Measurements from ENCODE around the gene RPS6KA4.
A peak's percentile ranks its signal among the peaks of the same experiment; 100 is the strongest.
"Not testable (repeated sequence)": the region's sequence is repeated elsewhere in the genome, so short reads cannot be mapped to it uniquely, and the experiment has no call there.

RPS6KA4 gene

DNA sequence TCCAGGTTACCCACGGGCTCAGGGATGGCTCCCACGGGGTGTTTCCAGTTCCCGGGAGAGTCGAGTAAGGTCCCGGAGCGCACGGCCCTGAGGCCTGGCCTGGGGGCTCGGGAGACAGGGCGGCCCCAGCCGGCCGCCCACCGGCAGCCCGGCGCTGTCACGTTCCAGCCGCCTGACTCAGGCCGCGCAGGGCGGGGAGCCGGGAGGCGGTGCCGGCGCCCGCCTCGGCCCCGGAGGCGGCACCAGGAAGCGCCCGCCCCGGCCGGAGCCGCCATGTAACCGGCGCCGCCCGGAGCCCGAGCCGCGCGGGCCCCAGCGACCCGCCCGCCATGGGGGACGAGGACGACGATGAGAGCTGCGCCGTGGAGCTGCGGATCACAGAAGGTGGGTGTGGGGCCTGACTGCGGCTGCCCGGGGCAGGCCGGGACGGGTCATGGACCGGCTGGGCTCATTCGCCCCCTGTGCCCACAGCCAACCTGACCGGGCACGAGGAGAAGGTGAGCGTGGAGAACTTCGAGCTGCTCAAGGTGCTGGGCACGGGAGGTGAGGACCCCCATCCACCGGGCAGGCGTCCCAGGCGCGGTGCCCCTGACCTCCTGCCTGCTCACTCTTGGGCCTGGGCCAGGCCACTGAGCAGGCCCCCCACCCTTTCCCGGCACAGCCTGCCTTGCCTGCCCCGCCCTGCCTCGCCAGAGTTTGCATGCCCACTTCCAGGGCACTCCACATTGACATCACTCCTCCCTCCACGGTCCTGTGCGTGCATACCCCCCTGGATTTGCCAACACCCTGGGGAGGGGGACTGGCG lies at the start of gene RPS6KA4:
RPS6KA4 (plus strand) TSS at position 256 of the 805 bp plus-strand sequence; CDS start at position 330, 74 bp downstream.
- peak in 1 of 2 experiments; percentile 36 for DNase-seq (ENCODE audit: low read depth in 2 of 2)

- DNase-seq (ENCODE audit: low read depth in 2 of 2): no peak
Measured at GRCh38 chr11:64312947-64313346, 46.0 kb upstream of the RPS6KA4 start.

GRCh38 chr11:64313491-64314145 lies 45.3 kb upstream of the RPS6KA4 start:
- no peak for DNase-seq (ENCODE audit: low read depth in 2 of 2)

GRCh38 chr11:64314146-64314804 lies 44.7 kb upstream of the RPS6KA4 start:
- no peak for DNase-seq (ENCODE audit: low read depth in 2 of 2)

DNA sequence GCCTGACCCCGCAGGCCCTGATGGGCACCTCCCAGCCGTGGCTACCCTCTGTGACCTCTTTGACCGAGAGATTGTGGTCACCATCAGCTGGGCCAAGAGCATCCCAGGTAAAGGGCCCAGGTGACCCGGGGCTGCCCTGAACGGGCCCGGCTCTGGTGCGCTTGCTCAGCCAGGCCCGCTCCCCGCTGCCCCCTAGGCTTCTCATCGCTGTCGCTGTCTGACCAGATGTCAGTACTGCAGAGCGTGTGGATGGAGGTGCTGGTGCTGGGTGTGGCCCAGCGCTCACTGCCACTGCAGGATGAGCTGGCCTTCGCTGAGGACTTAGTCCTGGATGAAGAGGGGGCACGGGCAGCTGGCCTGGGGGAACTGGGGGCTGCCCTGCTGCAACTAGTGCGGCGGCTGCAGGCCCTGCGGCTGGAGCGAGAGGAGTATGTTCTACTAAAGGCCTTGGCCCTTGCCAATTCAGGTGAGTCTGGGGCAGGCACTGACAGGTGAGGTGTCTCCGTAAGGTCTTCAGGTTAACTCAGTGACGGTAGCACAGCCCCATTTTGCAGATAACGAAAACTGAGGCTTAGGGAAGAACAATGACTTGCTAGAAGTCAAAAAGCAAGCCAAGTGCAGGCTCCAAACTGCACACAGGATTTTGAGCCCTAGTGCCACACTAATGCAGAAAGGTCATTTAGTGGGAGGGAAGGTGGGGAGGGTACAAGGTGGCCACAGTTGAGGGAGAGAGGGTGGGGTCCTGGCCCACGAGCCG lies 44.0 kb upstream of the RPS6KA4 start:
- DNase-seq (ENCODE audit: low read depth in 2 of 2): no peak

DNA sequence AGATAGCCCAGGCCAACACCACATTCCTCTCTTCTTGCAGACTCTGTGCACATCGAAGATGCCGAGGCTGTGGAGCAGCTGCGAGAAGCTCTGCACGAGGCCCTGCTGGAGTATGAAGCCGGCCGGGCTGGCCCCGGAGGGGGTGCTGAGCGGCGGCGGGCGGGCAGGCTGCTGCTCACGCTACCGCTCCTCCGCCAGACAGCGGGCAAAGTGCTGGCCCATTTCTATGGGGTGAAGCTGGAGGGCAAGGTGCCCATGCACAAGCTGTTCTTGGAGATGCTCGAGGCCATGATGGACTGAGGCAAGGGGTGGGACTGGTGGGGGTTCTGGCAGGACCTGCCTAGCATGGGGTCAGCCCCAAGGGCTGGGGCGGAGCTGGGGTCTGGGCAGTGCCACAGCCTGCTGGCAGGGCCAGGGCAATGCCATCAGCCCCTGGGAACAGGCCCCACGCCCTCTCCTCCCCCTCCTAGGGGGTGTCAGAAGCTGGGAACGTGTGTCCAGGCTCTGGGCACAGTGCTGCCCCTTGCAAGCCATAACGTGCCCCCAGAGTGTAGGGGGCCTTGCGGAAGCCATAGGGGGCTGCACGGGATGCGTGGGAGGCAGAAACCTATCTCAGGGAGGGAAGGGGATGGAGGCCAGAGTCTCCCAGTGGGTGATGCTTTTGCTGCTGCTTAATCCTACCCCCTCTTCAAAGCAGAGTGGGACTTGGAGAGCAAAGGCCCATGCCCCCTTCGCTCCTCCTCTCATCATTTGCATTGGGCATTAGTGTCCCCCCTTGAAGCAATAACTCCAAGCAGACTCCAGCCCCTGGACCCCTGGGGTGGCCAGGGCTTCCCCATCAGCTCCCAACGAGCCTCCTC lies 43.1 kb upstream of the RPS6KA4 start:
- not testable (repeated sequence) for DNase-seq (ENCODE audit: low read depth in 2 of 2)

DNA sequence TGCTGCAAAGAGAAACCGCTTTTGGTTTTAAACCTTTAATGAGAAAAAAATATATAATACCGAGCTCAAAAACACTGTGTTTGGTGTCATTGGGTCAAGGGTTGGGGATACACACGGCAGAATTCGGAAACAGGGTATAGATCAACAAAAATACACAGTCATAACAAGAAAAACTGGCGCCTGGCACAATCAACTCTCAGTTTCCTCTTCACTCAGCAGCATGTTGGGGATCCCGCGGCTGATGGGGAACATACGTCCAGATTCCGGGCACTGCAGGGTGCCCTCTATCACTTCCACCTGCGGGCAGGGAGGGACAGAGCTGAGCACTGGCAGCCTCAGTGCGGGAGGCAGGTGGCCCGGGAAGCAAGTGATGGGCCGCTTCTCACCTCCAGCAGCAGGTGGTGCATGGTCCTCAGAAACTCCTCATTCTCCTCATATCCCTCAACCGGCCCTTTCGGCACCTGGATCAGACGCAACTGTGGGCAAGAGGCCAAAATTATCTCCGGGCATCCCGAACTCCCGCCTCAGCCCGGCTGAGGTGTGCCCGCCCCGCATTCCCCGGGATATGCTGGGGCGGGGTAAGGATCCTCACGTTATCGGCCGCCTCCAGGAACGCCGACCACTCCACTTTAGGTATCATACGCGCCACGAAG lies 42.2 kb upstream of the RPS6KA4 start:
- no peak for DNase-seq (ENCODE audit: low read depth in 2 of 2)

DNA sequence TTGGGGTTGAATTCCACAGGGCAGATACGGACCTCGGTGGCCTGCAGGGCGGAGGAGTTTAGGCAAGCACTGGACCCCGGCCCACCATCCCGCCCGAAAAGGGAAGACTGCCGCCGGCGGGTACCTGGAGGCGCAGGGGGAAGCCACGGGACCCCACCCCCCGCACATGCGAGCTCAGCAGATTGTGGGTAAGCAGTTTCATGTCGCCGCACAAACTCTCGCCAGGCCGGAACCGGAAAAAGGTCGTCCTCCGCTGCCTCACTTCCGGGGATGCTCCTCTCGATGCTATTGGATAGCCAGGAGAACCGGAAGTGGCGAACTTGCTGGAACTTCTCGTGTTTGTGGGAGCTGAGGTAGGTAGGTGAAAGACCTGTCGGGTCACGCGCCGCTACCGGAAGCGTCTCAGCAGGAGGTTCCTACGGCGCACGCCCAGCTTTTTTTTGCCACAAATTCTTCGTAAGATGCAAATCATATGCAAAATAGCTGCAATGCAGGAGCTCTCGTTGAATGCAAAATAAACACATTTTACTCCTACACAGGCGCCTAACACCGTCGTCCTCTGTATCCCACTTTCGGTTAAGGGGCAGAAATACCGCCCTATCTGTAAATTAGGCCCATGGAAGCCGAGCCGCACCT lies 41.5 kb upstream of the RPS6KA4 start, which contains the start of gene TRMT112:
TRMT112 (minus strand) TSS at position 235 of the 636 bp plus-strand sequence; CDS start at position 202, 33 bp downstream.
- DNase-seq (ENCODE audit: low read depth in 2 of 2): peak; percentile 87 to 88

GRCh38 chr11:64317961-64318765 lies 40.8 kb upstream of the RPS6KA4 start, which contains the start of gene PRDX5:
Gene PRDX5 (plus strand): TSS chr11:64318121. CDS start chr11:64318216, 95 bp downstream.
- DNase-seq (ENCODE audit: low read depth in 2 of 2): peak; percentile 86 to 87

DNA sequence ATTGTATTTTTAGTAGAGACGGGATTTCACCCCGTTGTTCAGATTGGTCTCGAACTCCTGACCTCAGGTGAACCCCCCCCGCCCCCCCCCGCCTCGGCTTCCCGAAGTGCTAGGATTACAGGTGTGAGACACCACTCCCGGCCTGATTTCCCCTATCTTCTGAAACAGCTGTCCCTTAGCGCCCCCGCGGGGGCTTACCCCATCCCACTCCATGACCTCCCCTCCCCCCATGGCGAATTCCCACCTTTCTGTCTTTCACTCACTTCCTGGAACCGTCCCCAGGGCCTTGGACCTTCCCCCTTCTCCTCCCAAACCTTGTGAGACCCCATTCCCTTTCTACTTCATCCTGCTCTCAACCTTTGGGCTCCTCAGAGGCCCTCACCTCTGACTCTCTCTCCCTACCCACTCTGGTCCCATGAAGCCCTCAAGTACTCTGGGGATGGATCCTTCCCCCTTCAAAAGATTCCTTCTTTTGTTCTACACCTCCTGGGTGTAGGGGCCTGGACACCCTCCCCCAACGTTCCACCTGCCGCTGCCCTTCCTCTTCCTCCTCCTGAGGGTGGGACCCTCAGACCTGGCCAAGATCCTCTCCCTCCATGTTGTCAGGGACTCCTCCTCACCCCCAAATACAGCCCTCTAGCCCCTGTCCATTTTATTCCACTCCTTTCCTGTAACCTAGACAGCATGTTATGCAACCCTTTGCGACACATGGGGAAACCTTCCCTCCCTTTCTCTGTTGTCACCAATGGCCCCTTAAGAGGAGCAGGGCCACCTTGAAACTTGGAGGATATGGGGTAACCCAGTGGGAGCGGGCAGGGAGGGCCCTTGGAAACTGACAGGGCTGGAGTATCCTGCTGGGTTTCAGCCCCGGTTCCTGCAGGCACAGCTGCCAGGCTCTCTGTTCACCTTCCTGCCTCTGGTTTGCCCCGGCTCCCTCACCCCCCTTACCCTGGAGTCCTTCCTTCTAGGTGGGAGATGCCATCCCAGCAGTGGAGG lies 39.9 kb upstream of the RPS6KA4 start:
- DNase-seq (ENCODE audit: low read depth in 2 of 2): no peak

DNA sequence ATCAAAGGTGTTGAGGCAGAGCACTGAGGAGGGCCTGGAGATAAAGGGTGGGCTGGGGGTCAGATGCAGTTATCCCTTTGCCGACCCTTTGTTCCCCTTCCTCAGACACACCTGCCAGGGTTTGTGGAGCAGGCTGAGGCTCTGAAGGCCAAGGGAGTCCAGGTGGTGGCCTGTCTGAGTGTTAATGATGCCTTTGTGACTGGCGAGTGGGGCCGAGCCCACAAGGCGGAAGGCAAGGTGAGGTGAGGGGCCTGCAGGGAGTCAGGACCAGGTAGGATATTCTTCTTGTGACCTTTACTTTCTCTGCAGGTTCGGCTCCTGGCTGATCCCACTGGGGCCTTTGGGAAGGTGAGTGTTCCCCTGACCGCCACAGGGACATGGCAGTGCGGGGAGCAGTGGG lies 38.4 kb upstream of the RPS6KA4 start:
- DNase-seq (ENCODE audit: low read depth in 2 of 2): no peak

DNA sequence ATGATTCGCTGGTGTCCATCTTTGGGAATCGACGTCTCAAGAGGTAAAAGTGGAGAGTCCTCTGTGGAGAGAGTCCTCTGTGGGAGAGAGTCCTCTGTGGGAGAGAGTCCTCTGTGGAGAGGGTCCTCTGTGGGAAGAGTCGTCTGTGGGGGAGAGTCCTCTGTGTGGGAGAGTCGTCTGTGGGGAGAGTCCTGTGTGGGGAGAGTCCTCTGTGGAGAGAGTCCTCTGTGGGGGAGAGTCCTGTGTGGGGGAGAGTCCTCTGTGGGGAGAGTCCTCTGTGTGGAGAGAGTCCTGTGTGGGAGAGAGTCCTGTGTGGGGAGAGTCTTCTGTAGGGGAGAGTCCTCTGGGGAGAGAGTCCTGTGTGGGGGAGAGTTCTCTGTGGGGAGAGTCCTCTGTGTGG lies 37.9 kb upstream of the RPS6KA4 start:
- DNase-seq (ENCODE audit: low read depth in 2 of 2): no peak

GRCh38 chr11:64321533-64321932 lies 37.4 kb upstream of the RPS6KA4 start:
- DNase-seq (ENCODE audit: low read depth in 2 of 2): no peak

DNA sequence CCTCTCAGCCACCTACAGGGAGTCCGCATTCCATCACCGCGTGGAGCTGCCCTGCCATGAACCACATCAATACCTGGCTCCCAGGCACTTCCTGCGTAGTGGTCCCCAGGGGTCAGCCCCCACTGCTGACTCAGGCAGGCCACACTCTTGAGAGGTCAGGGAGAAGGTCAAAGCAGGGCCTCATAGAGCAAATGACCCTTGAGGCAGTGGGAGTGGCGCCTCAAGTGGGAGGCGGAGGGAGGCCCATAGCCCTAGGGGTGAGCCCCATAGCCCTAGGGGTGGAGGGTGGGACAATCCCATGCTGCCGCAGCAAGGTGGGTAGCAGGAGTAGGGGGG lies 36.1 kb upstream of the RPS6KA4 start:
- no peak for DNase-seq (ENCODE audit: low read depth in 2 of 2)

GRCh38 chr11:64323373-64323772 lies 35.6 kb upstream of the RPS6KA4 start:
- DNase-seq (ENCODE audit: low read depth in 2 of 2): no peak

GRCh38 chr11:64323984-64324383 lies 35.0 kb upstream of the RPS6KA4 start:
- DNase-seq (ENCODE audit: low read depth in 2 of 2): not testable (repeated sequence)

DNA sequence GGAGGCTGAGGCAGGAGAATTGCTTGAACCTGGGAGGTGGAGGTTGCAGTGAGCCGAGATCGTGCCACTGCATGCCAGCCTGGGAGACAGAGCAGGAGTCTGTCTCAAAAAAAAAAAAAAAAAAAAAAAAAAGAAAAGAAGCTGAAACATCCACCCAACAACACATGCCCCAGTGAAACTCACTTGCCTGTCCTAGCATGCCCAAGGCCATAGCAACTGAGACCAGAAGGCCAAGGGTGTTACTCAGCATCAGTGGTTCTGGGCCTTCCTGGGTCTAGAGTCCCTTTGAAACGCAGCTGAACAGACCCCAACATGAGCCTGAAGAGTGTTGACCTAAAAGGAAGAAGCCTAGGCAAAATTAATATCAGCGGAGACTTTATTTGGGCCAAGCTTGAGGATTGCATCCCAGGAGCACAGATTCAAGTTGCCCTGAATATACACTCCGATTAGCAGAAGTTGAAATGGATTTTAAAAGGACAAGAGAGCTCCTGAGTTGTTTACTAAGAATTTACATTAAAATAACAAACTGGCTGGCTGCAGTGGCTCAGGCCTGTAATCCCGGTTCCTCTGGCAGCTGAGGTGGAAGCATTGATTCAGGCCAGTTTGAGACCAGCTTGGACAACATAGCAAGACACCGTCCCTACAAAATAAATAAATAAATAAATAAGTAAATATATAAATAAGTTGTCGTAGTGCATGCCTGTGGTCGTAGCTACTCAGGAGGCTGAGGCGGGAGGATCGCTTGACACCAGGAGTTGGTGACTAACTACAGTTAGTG lies 34.1 kb upstream of the RPS6KA4 start:
- no peak for DNase-seq (ENCODE audit: low read depth in 2 of 2)
